Thyroid gland (tissue), 4 donors: ENCODE measurements around the gene CHAC1.

Experiments used
- CTCF ChIP-seq, 6 experiments: fragments of 200-600 bp in 3 of 6; fragments of 450-650 bp in 3 of 6; sonication (generic) in 3 of 6; IDR thresholded peaks; one replicate each; pipeline ENCODE4 v1.5.1; 2016 to 2019; ENCODE audit warnings: antibody characterized with exemption in 6 of 6, mild to moderate bottlenecking in 2 of 6, inconsistent platforms in 1 of 6, moderate library complexity in 1 of 6
- POLR2A ChIP-seq, 2 donors: fragments of 450-650 bp; IDR thresholded peaks; one replicate each; pipeline ENCODE4 v1.6.1; 2017; ENCODE audit warnings: antibody characterized with exemption in 2 of 2, mild to moderate bottlenecking in 2 of 2, moderate library complexity in 1 of 2

GRCh38 chr15:40948706-40949473 is 4.4 kb upstream of the CHAC1 start:
- no peak for TF ChIP-seq CTCF (IDR thresholded peaks at IDR 0.05)
- no peak for TF ChIP-seq POLR2A (IDR thresholded peaks at IDR 0.05)
